Measurements from ENCODE around the gene TRMT61A. TPM values are rescaled to one million over a fixed set of nuclear protein-coding genes. Genes with fewer than 3 reads are reported as not detected.

TRMT61A gene
- total RNA-seq, 1 donor from 2014 or later = 9.5 TPM

DNA sequence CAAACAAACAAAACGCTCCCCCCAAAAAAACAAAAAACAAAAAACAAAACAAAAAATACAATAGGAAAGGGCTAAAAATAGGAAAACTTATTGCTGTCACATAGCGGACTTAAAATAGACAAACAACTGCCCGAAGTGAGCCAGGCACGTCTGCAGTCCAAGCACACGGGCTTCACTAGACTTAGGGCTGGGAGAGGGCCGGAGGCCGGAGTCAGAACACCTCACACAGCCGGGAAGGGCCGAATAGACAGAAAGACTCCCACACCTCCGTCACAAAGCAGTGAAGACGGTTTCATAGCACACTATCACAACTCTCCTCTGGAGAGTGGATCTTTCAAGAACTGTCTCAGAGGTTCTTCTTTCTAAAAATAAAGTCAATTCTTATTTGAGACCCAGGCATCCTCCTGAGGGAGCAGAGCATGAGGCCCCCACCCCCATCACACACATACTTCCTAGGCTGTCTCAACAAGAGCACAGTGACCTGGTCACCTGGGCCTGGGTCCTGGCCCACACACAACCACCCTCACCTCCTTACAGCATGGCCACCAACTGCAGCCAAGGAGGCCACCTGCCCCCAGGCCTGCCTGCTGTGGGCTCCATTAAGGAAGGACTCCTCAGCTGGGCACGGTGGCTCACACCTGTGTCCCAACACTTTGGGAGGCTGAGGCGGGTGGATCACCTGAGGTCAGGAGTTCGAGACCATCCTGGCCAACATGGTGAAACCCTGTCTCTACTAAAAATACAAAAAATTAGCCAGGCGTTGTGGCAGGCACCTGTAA, 26.8 kb downstream of the TRMT61A start:
- Mint-ChIP-seq H3K27ac (no peak overlapping the region), H3K27me3 (ENCODE audit: low read depth) (no peaks in the 10 kb centered on the region), H3K36me3 (peaks cover 19% of the 10 kb centered on the region), H3K4me1 (peaks cover 8% of the 10 kb centered on the region), H3K4me3 (no peak overlapping the region), H3K9me3 (no peaks in the 10 kb centered on the region)
- no peak for DNase-seq (ENCODE audit: low spot score in 2 of 2, unreplicated experiment in 2 of 2)
- no peak for TF ChIP-seq CTCF (IDR thresholded peaks at IDR 0.05; ENCODE audit: unreplicated experiment)

- no peak overlapping the region for H3K27ac Mint-ChIP-seq
- H3K36me3 Mint-ChIP-seq = peaks cover 20% of the 10 kb centered on the region
- DNase-seq (ENCODE audit: low spot score in 2 of 2, unreplicated experiment in 2 of 2) = no peak
Measured at GRCh38 chr14:103556946-103557758, 28.2 kb downstream of the TRMT61A start.

DNA sequence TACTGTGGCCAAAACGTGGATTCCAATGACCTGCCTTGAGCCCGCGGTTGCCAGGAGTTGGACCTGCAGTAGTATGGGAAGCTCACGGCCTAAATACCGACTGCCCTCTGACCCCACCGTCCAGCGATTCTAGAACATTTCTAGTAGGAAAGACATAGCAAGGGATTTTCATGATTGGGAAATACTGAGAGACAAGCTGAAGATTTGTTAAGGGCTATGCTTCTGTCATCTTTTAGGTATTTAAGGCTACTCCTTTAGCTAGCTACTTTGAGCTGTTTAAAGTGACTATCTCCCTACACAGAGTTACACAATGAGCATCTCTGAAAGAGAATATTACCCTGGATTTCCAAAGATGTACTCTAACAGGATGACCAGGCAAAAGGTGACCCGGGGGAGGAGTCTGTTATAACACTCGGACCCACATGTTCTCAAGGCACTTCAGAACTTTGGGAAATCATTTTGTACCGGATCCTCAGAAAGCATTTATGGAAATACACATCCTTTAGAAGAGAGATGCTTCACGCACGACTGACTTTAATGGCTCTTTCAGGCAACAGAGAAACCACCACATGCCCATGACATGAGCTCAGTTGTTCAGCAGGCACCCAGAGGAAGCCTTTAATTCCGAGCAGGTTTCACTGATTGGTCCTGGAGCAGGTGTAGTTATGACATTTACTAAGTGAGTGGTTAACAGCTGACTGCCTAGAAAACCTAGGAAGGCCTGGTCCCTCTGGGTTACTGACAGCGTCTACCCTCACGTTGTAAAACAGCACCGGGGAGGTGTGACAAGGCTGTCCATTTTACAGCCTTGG, 29.3 kb downstream of the TRMT61A start:
- Mint-ChIP-seq H3K4me3 (no peak overlapping the region), H3K27me3 (ENCODE audit: low read depth) (no peaks in the 10 kb centered on the region), H3K36me3 (peaks cover 18% of the 10 kb centered on the region), H3K4me1 (peaks cover 20% of the 10 kb centered on the region), H3K27ac (peak overlapping the region; percentile 19), H3K9me3 (no peaks in the 10 kb centered on the region)
- no peak for DNase-seq (ENCODE audit: low spot score in 2 of 2, unreplicated experiment in 2 of 2)
- no peak for TF ChIP-seq CTCF (IDR thresholded peaks at IDR 0.05; ENCODE audit: unreplicated experiment)

More at GRCh38 chr14:103556946-103557758, 28.2 kb downstream of the TRMT61A start:
- H3K9me3 Mint-ChIP-seq = no peaks in the 10 kb centered on the region
- no peak for TF ChIP-seq CTCF (IDR thresholded peaks at IDR 0.05; ENCODE audit: unreplicated experiment)
- H3K4me3 Mint-ChIP-seq = no peak overlapping the region
- no peaks in the 10 kb centered on the region for H3K27me3 Mint-ChIP-seq (ENCODE audit: low read depth)
- peaks cover 20% of the 10 kb centered on the region for H3K4me1 Mint-ChIP-seq

GRCh38 chr14:103559766-103560165, 30.8 kb downstream of the TRMT61A start:
- no peak overlapping the region for H3K4me3 Mint-ChIP-seq
- no peak for TF ChIP-seq CTCF (IDR thresholded peaks at IDR 0.05; ENCODE audit: unreplicated experiment)

GRCh38 chr14:103560691-103561090, 31.7 kb downstream of the TRMT61A start:
- Mint-ChIP-seq H3K4me1 (peaks cover 27% of the 10 kb centered on the region), H3K36me3 (peaks cover 18% of the 10 kb centered on the region), H3K4me3 (peak overlapping the region; percentile 95), H3K27me3 (ENCODE audit: low read depth) (no peaks in the 10 kb centered on the region), H3K27ac (no peak overlapping the region), H3K9me3 (no peaks in the 10 kb centered on the region)
- TF ChIP-seq CTCF (IDR thresholded peaks at IDR 0.05; ENCODE audit: unreplicated experiment) = no peak
- no peak for DNase-seq (ENCODE audit: low spot score in 2 of 2, unreplicated experiment in 2 of 2)

More at GRCh38 chr14:103559766-103560165, 30.8 kb downstream of the TRMT61A start:
- peaks cover 18% of the 10 kb centered on the region for H3K36me3 Mint-ChIP-seq
- no peak for DNase-seq (ENCODE audit: low spot score in 2 of 2, unreplicated experiment in 2 of 2)
- peaks cover 28% of the 10 kb centered on the region for H3K4me1 Mint-ChIP-seq
- no peaks in the 10 kb centered on the region for H3K9me3 Mint-ChIP-seq
- H3K27ac Mint-ChIP-seq = no peak overlapping the region
- no peaks in the 10 kb centered on the region for H3K27me3 Mint-ChIP-seq (ENCODE audit: low read depth)
